HEK293 (cell line): Measurements from ENCODE around the gene CHRNA10.

ENCODE experiments used
- MYNN ChIP-seq: fragments of 450-650 bp; formaldehyde crosslinking; IDR thresholded peaks from 2 replicates; pipeline ENCODE4 v1.5.1; 2016; ENCODE audit warnings: missing biosample characterization, missing genetic modification characterization, borderline replicate concordance
- MZF1 ChIP-seq: fragments of 450-650 bp; formaldehyde crosslinking; IDR thresholded peaks from 2 replicates; pipeline ENCODE4 v1.5.1; 2017; ENCODE audit warnings: missing biosample characterization, missing genetic modification characterization, borderline replicate concordance
- TCF7L2 ChIP-seq: IDR thresholded peaks from 2 replicates; pipeline ENCODE4 v1.6.1; 2011; ENCODE audit warnings: low read depth, mild to moderate bottlenecking, inconsistent platforms, low read length, moderate library complexity, borderline replicate concordance
- ZNF112 ChIP-seq: fragments of 450-650 bp; formaldehyde crosslinking; IDR thresholded peaks from 2 replicates; pipeline ENCODE4 v1.5.0; 2017; ENCODE audit warnings: missing biosample characterization, missing genetic modification characterization
- ZNF23 ChIP-seq: fragments of 450-650 bp; formaldehyde crosslinking; IDR thresholded peaks from 2 replicates; pipeline ENCODE4 v1.5.1; 2016; ENCODE audit warnings: missing biosample characterization, missing genetic modification characterization, borderline replicate concordance
- ZNF335 ChIP-seq: fragments of 450-650 bp; formaldehyde crosslinking; conservative IDR thresholded peaks from 2 replicates; pipeline ENCODE4 v1.5.1; 2016; ENCODE audit warnings: missing biosample characterization, missing genetic modification characterization
- ZNF354C ChIP-seq: fragments of 450-650 bp; formaldehyde crosslinking; IDR thresholded peaks from 2 replicates; pipeline ENCODE4 v1.5.1; 2016; ENCODE audit warnings: missing biosample characterization, missing genetic modification characterization, low read depth, borderline replicate concordance
- ZNF624 ChIP-seq: fragments of 450-650 bp; formaldehyde crosslinking; IDR thresholded peaks from 2 replicates; pipeline ENCODE4 v1.5.1; 2017; ENCODE audit warnings: missing biosample characterization, missing genetic modification characterization
- ZNF777 ChIP-seq: fragments of 450-650 bp; formaldehyde crosslinking; IDR thresholded peaks from 2 replicates; pipeline ENCODE4 v1.5.1; 2017; ENCODE audit warnings: missing biosample characterization, missing genetic modification characterization, borderline replicate concordance
- TF ChIP-seq, protein P1 (sequence below): fragments of 450-650 bp; formaldehyde crosslinking; IDR thresholded peaks from 2 replicates; pipeline ENCODE4 v1.5.1; 2016; ENCODE audit warnings: missing biosample characterization, missing genetic modification characterization, low read depth
- TF ChIP-seq, protein P2 (sequence below): fragments of 450-650 bp; formaldehyde crosslinking; IDR thresholded peaks from 2 replicates; pipeline ENCODE4 v1.5.1; 2016; ENCODE audit warnings: missing biosample characterization, missing genetic modification characterization
- TF ChIP-seq, protein P3 (sequence below): fragments of 450-650 bp; formaldehyde crosslinking; IDR thresholded peaks from 2 replicates; pipeline ENCODE4 v1.5.1; 2016; ENCODE audit warnings: missing biosample characterization, missing genetic modification characterization
- TF ChIP-seq, protein P4 (sequence below): fragments of 450-650 bp; formaldehyde crosslinking; IDR thresholded peaks from 2 replicates; pipeline ENCODE4 v1.5.1; 2017; ENCODE audit warnings: missing biosample characterization, missing genetic modification characterization
- TF ChIP-seq, protein P5 (sequence below): fragments of 450-650 bp; formaldehyde crosslinking; IDR thresholded peaks from 2 replicates; pipeline ENCODE4 v1.5.1; 2016; ENCODE audit warnings: missing biosample characterization, missing genetic modification characterization

DNA sequence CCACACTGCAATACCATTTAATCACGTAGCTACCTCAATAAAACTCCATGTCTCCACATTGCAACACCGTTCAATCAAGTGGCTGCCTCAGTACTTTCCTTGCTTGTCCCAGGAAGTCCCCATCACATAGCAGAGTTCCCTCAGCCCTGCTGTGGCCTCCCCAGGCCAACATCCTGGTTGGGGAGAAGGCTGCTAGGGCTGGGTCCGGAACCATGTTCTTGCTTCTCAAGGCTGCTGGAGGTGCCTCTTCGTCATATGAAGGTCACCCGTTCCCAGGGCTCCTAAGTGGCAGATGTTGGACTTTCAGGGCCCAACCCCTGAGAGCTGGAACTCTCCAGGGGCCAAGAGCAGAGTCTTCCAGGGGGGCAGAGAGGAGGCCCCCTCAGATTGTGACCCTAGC, 32.7 kb downstream of the CHRNA10 start:
- TF ChIP-seq, protein P1, sequence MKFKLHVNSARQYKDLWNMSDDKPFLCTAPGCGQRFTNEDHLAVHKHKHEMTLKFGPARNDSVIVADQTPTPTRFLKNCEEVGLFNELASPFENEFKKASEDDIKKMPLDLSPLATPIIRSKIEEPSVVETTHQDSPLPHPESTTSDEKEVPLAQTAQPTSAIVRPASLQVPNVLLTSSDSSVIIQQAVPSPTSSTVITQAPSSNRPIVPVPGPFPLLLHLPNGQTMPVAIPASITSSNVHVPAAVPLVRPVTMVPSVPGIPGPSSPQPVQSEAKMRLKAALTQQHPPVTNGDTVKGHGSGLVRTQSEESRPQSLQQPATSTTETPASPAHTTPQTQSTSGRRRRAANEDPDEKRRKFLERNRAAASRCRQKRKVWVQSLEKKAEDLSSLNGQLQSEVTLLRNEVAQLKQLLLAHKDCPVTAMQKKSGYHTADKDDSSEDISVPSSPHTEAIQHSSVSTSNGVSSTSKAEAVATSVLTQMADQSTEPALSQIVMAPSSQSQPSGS, result no peak
- TF ChIP-seq MYNN (no peak), ZNF23 (tag by site-specific recombination) (no peak), ZNF624 (no peak), ZNF335 (tag by site-specific recombination) (no peak), MZF1 (tag by site-specific recombination) (no peak), ZNF354C (tag by site-specific recombination) (no peak), ZNF777 (tag by site-specific recombination) (no peak), ZNF112 (tag by site-specific recombination) (no peak), TCF7L2 (no peak)
- TF ChIP-seq, protein P2, sequence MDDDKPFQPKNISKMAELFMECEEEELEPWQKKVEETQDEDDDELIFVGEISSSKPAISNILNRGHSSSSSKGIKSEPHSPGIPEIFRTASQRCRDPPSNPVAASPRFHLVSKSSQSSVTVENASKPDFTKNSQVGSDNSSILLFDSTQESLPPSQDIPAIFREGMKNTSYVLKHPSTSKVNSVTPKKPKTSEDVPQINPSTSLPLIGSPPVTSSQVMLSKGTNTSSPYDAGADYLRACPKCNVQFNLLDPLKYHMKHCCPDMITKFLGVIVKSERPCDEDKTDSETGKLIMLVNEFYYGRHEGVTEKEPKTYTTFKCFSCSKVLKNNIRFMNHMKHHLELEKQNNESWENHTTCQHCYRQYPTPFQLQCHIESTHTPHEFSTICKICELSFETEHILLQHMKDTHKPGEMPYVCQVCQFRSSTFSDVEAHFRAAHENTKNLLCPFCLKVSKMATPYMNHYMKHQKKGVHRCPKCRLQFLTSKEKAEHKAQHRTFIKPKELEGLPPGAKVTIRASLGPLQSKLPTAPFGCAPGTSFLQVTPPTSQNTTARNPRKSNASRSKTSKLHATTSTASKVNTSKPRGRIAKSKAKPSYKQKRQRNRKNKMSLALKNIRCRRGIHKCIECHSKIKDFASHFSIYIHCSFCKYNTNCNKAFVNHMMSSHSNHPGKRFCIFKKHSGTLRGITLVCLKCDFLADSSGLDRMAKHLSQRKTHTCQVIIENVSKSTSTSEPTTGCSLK (tag by site-specific recombination), result no peak
- TF ChIP-seq, protein P3, sequence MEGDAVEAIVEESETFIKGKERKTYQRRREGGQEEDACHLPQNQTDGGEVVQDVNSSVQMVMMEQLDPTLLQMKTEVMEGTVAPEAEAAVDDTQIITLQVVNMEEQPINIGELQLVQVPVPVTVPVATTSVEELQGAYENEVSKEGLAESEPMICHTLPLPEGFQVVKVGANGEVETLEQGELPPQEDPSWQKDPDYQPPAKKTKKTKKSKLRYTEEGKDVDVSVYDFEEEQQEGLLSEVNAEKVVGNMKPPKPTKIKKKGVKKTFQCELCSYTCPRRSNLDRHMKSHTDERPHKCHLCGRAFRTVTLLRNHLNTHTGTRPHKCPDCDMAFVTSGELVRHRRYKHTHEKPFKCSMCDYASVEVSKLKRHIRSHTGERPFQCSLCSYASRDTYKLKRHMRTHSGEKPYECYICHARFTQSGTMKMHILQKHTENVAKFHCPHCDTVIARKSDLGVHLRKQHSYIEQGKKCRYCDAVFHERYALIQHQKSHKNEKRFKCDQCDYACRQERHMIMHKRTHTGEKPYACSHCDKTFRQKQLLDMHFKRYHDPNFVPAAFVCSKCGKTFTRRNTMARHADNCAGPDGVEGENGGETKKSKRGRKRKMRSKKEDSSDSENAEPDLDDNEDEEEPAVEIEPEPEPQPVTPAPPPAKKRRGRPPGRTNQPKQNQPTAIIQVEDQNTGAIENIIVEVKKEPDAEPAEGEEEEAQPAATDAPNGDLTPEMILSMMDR (tag by site-specific recombination), result no peak
- TF ChIP-seq, protein P4, sequence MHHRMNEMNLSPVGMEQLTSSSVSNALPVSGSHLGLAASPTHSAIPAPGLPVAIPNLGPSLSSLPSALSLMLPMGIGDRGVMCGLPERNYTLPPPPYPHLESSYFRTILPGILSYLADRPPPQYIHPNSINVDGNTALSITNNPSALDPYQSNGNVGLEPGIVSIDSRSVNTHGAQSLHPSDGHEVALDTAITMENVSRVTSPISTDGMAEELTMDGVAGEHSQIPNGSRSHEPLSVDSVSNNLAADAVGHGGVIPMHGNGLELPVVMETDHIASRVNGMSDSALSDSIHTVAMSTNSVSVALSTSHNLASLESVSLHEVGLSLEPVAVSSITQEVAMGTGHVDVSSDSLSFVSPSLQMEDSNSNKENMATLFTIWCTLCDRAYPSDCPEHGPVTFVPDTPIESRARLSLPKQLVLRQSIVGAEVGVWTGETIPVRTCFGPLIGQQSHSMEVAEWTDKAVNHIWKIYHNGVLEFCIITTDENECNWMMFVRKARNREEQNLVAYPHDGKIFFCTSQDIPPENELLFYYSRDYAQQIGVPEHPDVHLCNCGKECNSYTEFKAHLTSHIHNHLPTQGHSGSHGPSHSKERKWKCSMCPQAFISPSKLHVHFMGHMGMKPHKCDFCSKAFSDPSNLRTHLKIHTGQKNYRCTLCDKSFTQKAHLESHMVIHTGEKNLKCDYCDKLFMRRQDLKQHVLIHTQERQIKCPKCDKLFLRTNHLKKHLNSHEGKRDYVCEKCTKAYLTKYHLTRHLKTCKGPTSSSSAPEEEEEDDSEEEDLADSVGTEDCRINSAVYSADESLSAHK (tag by site-specific recombination), result no peak
- TF ChIP-seq, protein P5, sequence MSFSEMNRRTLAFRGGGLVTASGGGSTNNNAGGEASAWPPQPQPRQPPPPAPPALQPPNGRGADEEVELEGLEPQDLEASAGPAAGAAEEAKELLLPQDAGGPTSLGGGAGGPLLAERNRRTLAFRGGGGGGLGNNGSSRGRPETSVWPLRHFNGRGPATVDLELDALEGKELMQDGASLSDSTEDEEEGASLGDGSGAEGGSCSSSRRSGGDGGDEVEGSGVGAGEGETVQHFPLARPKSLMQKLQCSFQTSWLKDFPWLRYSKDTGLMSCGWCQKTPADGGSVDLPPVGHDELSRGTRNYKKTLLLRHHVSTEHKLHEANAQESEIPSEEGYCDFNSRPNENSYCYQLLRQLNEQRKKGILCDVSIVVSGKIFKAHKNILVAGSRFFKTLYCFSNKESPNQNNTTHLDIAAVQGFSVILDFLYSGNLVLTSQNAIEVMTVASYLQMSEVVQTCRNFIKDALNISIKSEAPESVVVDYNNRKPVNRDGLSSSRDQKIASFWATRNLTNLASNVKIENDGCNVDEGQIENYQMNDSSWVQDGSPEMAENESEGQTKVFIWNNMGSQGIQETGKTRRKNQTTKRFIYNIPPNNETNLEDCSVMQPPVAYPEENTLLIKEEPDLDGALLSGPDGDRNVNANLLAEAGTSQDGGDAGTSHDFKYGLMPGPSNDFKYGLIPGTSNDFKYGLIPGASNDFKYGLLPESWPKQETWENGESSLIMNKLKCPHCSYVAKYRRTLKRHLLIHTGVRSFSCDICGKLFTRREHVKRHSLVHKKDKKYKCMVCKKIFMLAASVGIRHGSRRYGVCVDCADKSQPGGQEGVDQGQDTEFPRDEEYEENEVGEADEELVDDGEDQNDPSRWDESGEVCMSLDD (tag by site-specific recombination), result no peak
